GM12878 (cell line): ENCODE results near the gene BCAT1. TPM values are rescaled to one million over a fixed set of nuclear protein-coding genes. Genes with fewer than 3 reads are reported as not detected.

ENCODE experiments used
- ATAC-seq: fragments of 200-7000 bp; cut with Tn5 transposase; 3 replicates; pipeline ENCODE4 v1.9.1; 2020; ENCODE audit warnings: mild to moderate bottlenecking, moderate library complexity
- BruUV-seq: library from RNA; stranded (reverse); fragments of 400-500 nt; replicated peaks from 2 replicates; lab custom pipeline; 2021; lab: Mats Ljungman, UMichigan
- CTCF ChIA-PET: fragments of 300-600 bp; sonication (Branson Sonifier 250); formaldehyde crosslinking; extraction: SDS; loops from one replicate; lab custom pipeline; 2021; ENCODE audit warnings: inconsistent platforms; lab: Yijun Ruan, JAX
- POLR2A ChIA-PET: fragments of 350-600 bp; formaldehyde crosslinking; extraction: SDS; loops from one replicate; lab custom pipeline; 2021; ENCODE audit warnings: inconsistent platforms; lab: Charles Lee
- RAD21 ChIA-PET: fragments of 300-600 bp; sonication (Branson Sonifier 250); formaldehyde crosslinking; loops from one replicate; lab custom pipeline; 2023; ENCODE audit warnings: antibody characterized with exemption; ENCODE audit not compliant: unreplicated experiment; lab: Charles Lee
- SMC1A ChIA-PET: fragments of 300-600 bp; sonication (Branson Sonifier 250); formaldehyde crosslinking; loops from one replicate; lab custom pipeline; 2023; ENCODE audit not compliant: unreplicated experiment, uncharacterized antibody; lab: Charles Lee
- DNase-seq: peaks from one replicate; pipeline ENCODE4 v3.0.0-alpha.2; 2011; ENCODE audit warnings: low read depth, low spot score
- FAIRE-seq: peaks from 3 replicates; lab custom pipeline; 2011; peaks lifted over from hg19 to GRCh38; lab: Jason Lieb, UNC
- H2AFZ ChIP-seq: 2 replicates; pipeline ENCODE4 v1.6.0; 2011; ENCODE audit warnings: low read depth, low read length, control low read depth; ENCODE audit not compliant: control insufficient read depth
- H3K27ac ChIP-seq: 2 replicates; pipeline ENCODE4 v1.5.1; 2011; ENCODE audit warnings: control low read depth; ENCODE audit not compliant: control insufficient read depth, insufficient read depth
- H3K27me3 ChIP-seq, 2 experiments: replicated peaks in 1 of 2; 2 replicates each; pipeline versions ENCODE4 v1.6.0 to v1.6.1; 2011; ENCODE audit warnings: low read length in 1 of 2; ENCODE audit not compliant: control insufficient read depth in 2 of 2, insufficient read depth in 2 of 2
- H3K36me3 ChIP-seq, 2 experiments: 2 replicates each; pipeline ENCODE4 v1.5.1; 2011; ENCODE audit warnings: low read length in 1 of 2; ENCODE audit not compliant: control insufficient read depth in 2 of 2, insufficient read depth in 2 of 2
- H3K4me1 ChIP-seq: 2 replicates; pipeline ENCODE4 v1.6.1; 2011; ENCODE audit warnings: mild to moderate bottlenecking, low read length, moderate library complexity, mixed read lengths; ENCODE audit not compliant: control insufficient read depth, insufficient read depth
- H3K4me2 ChIP-seq: 2 replicates; pipeline ENCODE4 v1.6.0; 2011; ENCODE audit warnings: control low read depth; ENCODE audit not compliant: control insufficient read depth, insufficient read depth
- H3K4me3 ChIP-seq: fragments of 200-600 bp; sonication (generic); 2 replicates; pipeline ENCODE4 v1.5.1; 2016
- H3K79me2 ChIP-seq: 2 replicates; pipeline ENCODE4 v1.6.0; 2011; ENCODE audit warnings: low read length; ENCODE audit not compliant: control insufficient read depth, insufficient read depth
- H3K9ac ChIP-seq: 2 replicates; pipeline ENCODE4 v1.8.0; 2011; ENCODE audit warnings: low read length, control low read depth, mixed read lengths; ENCODE audit not compliant: control insufficient read depth, insufficient read depth
- H3K9me3 ChIP-seq: replicated peaks from 3 replicates; pipeline ENCODE4 v1.5.1; 2011; ENCODE audit warnings: mild to moderate bottlenecking, low read length; ENCODE audit not compliant: control insufficient read depth, insufficient read depth
- H4K20me1 ChIP-seq: 2 replicates; pipeline ENCODE4 v1.6.0; 2011; ENCODE audit not compliant: control insufficient read depth, insufficient read depth
- CBX5 ChIP-seq: sonication (generic); IDR thresholded peaks from 2 replicates; pipeline ENCODE4 v1.6.1; 2016; ENCODE audit warnings: low read depth, moderate library complexity, mild to moderate bottlenecking, inconsistent platforms
- CHD1 ChIP-seq: IDR thresholded peaks from 2 replicates; pipeline ENCODE4 v1.6.1; 2012; ENCODE audit warnings: low read depth, low read length, improper control_type of control experiment
- CREB1 ChIP-seq: IDR thresholded peaks from 2 replicates; pipeline ENCODE4 v1.6.1; 2012; ENCODE audit warnings: low read depth, mild to moderate bottlenecking, inconsistent platforms
- CREM ChIP-seq: IDR thresholded peaks from 2 replicates; pipeline ENCODE4 v1.6.1; 2014; ENCODE audit warnings: antibody characterized with exemption, low read depth
- EZH2 ChIP-seq: IDR thresholded peaks from 2 replicates; pipeline ENCODE4 v1.6.1; 2012; ENCODE audit warnings: low read depth, mild to moderate bottlenecking, control low read depth, inconsistent platforms, low read length, borderline replicate concordance; ENCODE audit not compliant: control insufficient read depth
- HDAC6 ChIP-seq: fragments of 200-600 bp; sonication (generic); IDR thresholded peaks from one replicate; pipeline ENCODE4 v1.8.0; 2017; ENCODE audit warnings: antibody characterized with exemption; ENCODE audit not compliant: unreplicated experiment
- HSF1 ChIP-seq: fragments of 150-350 bp; IDR thresholded peaks from 2 replicates; pipeline ENCODE4 v1.6.1; 2014; ENCODE audit warnings: mild to moderate bottlenecking, low read depth, low read length
- IKZF1 ChIP-seq: fragments of 450-650 bp; conservative IDR thresholded peaks from 2 replicates; pipeline ENCODE4 v1.6.1; 2017; ENCODE audit warnings: antibody characterized with exemption, mild to moderate bottlenecking
- MXI1 ChIP-seq: fragments of 150-350 bp; IDR thresholded peaks from 2 replicates; pipeline ENCODE4 v1.6.1; 2011; ENCODE audit warnings: low read depth, mild to moderate bottlenecking, inconsistent platforms, low read length, improper control_type of control experiment
- NFIC ChIP-seq: IDR thresholded peaks from 2 replicates; pipeline ENCODE4 v1.6.1; 2012; ENCODE audit warnings: low read depth, mild to moderate bottlenecking, inconsistent platforms, low read length, moderate library complexity
- NKRF ChIP-seq: fragments of 450-650 bp; conservative IDR thresholded peaks from 2 replicates; pipeline ENCODE4 v1.6.1; 2017; ENCODE audit warnings: mild to moderate bottlenecking, moderate library complexity
- POLR2A ChIP-seq: IDR thresholded peaks from 2 replicates; pipeline ENCODE4 v1.6.1; 2011; ENCODE audit warnings: low read depth, mild to moderate bottlenecking, low read length
- POLR2AphosphoS2 ChIP-seq: IDR thresholded peaks from 2 replicates; pipeline ENCODE4 v1.6.1; 2011; ENCODE audit warnings: low read depth, mild to moderate bottlenecking, low read length, improper control_type of control experiment, moderate library complexity
- RAD51 ChIP-seq: fragments of 450-650 bp; IDR thresholded peaks from 2 replicates; pipeline ENCODE4 v1.6.1; 2016; ENCODE audit warnings: moderate library complexity, mild to moderate bottlenecking, inconsistent platforms
- RELB ChIP-seq: fragments of 450-650 bp; IDR thresholded peaks from 2 replicates; pipeline ENCODE4 v1.6.1; 2017; ENCODE audit warnings: low read depth, mild to moderate bottlenecking, moderate library complexity
- SREBF2 ChIP-seq: IDR thresholded peaks from 2 replicates; pipeline ENCODE4 v1.6.1; 2012; ENCODE audit warnings: mild to moderate bottlenecking, low read length
- SUZ12 ChIP-seq: fragments of 200-600 bp; sonication (generic); IDR thresholded peaks from one replicate; pipeline ENCODE4 v1.6.1; 2018; ENCODE audit warnings: antibody characterized with exemption, mild to moderate bottlenecking; ENCODE audit not compliant: unreplicated experiment
- USF1 ChIP-seq: IDR thresholded peaks from 2 replicates; pipeline ENCODE4 v1.6.1; 2011; ENCODE audit warnings: borderline replicate concordance, low read depth, mild to moderate bottlenecking, moderate library complexity, mixed read lengths, low read length; ENCODE audit not compliant: insufficient read depth; ENCODE audit errors: extremely low read length
- WGBS: methylation state at CpG from one replicate; pipeline ENCODE4 v1.1.6; 2016; ENCODE audit warnings: low lambda C conversion rate; ENCODE audit not compliant: insufficient replicate concordance, insufficient coverage; ENCODE audit errors: missing lambda C conversion rate; 5-methylcytosine and 5-hydroxymethylcytosine counted together
- in situ Hi-C: fragments of 300-500 bp; cut with MboI; formaldehyde crosslinking; loops from 9 replicates; pipeline ENCODE4 v1.14.3; 2018; ENCODE audit warnings: mixed read lengths
- intact Hi-C: fragments of 100-400 bp; cut with micrococcal nuclease; formaldehyde crosslinking; loops from one replicate; pipeline ENCODE4 v1.14.2; 2022; ENCODE audit not compliant: unreplicated experiment
- polyA plus RNA-seq, 11 experiments: library from polyadenylated mRNA; depleted of rRNA in 4 of 11; unstranded in 6 of 11; stranded (reverse) in 5 of 11; fragments of >200 nt; fragmentation: Nextera tagmentation in 4 of 11; fragmentation: Illumina TruSeq in 1 of 11; extraction: Ambion mirVana in 4 of 11; extraction: Trizol in 1 of 11; gene quantifications; 1 replicate in 1 of 11; 2 replicates in 10 of 11; pipeline versions ENCODE4 v1.2.1 to v1.2.3, GENCODE V29; 2011 to 2016; ENCODE audit warnings: inconsistent platforms in 2 of 11, missing spikeins in 2 of 11, low read depth in 1 of 11
- total RNA-seq, 4 experiments: library from RNA; depleted of rRNA in 3 of 4; stranded (reverse); fragments of >200 nt in 3 of 4; fragmentation: Illumina TruSeq in 1 of 4; extraction: Trizol in 1 of 4; gene quantifications; 2 replicates each; pipeline versions ENCODE4 v1.2.1 to v1.2.3, GENCODE V29; 2013 to 2021

BCAT1 gene
- total and polyA plus RNA-seq, 10 of the 15 experiments (the other 5 are each of a cell fraction or from before 2014, with no cell fraction given), result 26.2 to 187 (median 81.9) TPM

GRCh38 chr12:24955389-24955788 lies 6.5 kb upstream of the BCAT1 start:
- no peak overlapping the region for H3K4me2 ChIP-seq
- H3K27ac ChIP-seq, result peak overlapping the region; percentile 37; the same call in 1 of the 2 replicates
- H3K79me2 ChIP-seq, result no peaks in the 10 kb centered on the region
- no peak for FAIRE-seq
- H2AFZ ChIP-seq, result no peak overlapping the region; the same call in 1 of the 2 replicates
- H4K20me1 ChIP-seq, result no peaks in the 10 kb centered on the region
- in situ Hi-C loops, result no loop called here
- no peak overlapping the region for H3K4me3 ChIP-seq
- no peak for DNase-seq
- CTCF ChIA-PET, result interaction anchor here (0.9 to 1.8 kb wide), 4 partner anchors 9 to 104 kb away, joined by 3 to 7 read pairs (median 3); no protein-coding TSS in a partner anchor
- H3K27me3 ChIP-seq, result no peaks in the 10 kb centered on the region
- H3K4me1 ChIP-seq, result peaks cover 44% of the 10 kb centered on the region
- peak; percentile 2; the same call in 2 of the 3 replicates for ATAC-seq
- WGBS, result 3% methylated on average over 3 of the region's 3 CpGs
- RAD21 ChIA-PET, result interaction anchor here (0.9 to 2.2 kb wide), 6 partner anchors 9 to 116 kb away, joined by 3 to 16 read pairs (median 4); no protein-coding TSS in a partner anchor
- SMC1A ChIA-PET, result interaction anchor here (0.6 to 2.7 kb wide), 9 partner anchors 10 to 200 kb away, joined by 3 to 12 read pairs (median 4); no protein-coding TSS in a partner anchor
- no TSS peak for BruUV-seq
- POLR2A ChIA-PET, result interaction anchor here (0.5 to 1.7 kb wide), 7 partner anchors 13 to 191 kb away, joined by 3 to 6 read pairs (median 4); no protein-coding TSS in a partner anchor
- no peaks in the 10 kb centered on the region for H3K36me3 ChIP-seq
- intact Hi-C loops, result no loop called here
- H3K9ac ChIP-seq, result no peak overlapping the region
- H3K9me3 ChIP-seq, result no peaks in the 10 kb centered on the region; the same call in 2 of the 3 replicates
- no peak for TF ChIP-seq POLR2A
- no peak for TF ChIP-seq CHD1
- TF ChIP-seq RAD51, result no peak; the same call in 1 of the 2 replicates
- no peak for TF ChIP-seq NKRF
- TF ChIP-seq POLR2AphosphoS2, result no peak
- TF ChIP-seq MXI1, result no peak
- peak; percentile 69 for TF ChIP-seq IKZF1
- TF ChIP-seq EZH2, result no peak
- no peak for TF ChIP-seq HDAC6
- TF ChIP-seq SREBF2, result no peak
- peak; percentile 21; the same call in 1 of the 2 replicates for TF ChIP-seq CREB1
- no peak for TF ChIP-seq CBX5
- no peak; the same call in 1 of the 2 replicates for TF ChIP-seq CREM
- TF ChIP-seq SUZ12, result no peak
- peak; percentile 46 for TF ChIP-seq NFIC
- no peak for TF ChIP-seq HSF1
- no peak for TF ChIP-seq USF1
- TF ChIP-seq RELB, result peak; percentile 93
